Neutrophil (primary cell): ENCODE data around the gene CAVIN3.

Experiments
- H3K27ac ChIP-seq: fragments of 200-600 bp; sonication (generic); 2 replicates; pipeline ENCODE4 v1.5.1; 2016; ENCODE audit warnings: mild to moderate bottlenecking, moderate library complexity
- H3K27me3 ChIP-seq: fragments of 200-600 bp; sonication (generic); 2 replicates; pipeline ENCODE4 v1.6.0; 2016; ENCODE audit warnings: mild to moderate bottlenecking
- H3K36me3 ChIP-seq: fragments of 200-600 bp; sonication (generic); 2 replicates; pipeline ENCODE4 v1.5.1; 2017
- H3K4me1 ChIP-seq, 2 experiments: fragments of 200-600 bp in 1 of 2; sonication (generic) in 1 of 2; 1 replicate in 1 of 2; 2 replicates in 1 of 2; pipeline versions ENCODE4 v1.5.1 to v1.6.1; 2013 to 2016; ENCODE audit warnings: low read depth in 1 of 2, low read length in 1 of 2, mild to moderate bottlenecking in 1 of 2, moderate library complexity in 1 of 2; ENCODE audit not compliant: control insufficient read depth in 1 of 2, insufficient read depth in 1 of 2
- H3K4me3 ChIP-seq, 2 experiments: fragments of 200-600 bp in 1 of 2; sonication (generic) in 1 of 2; 1 replicate in 1 of 2; 2 replicates in 1 of 2; pipeline ENCODE4 v1.5.1; 2013 to 2016; ENCODE audit warnings: low read depth in 1 of 2, low read length in 1 of 2, mild to moderate bottlenecking in 1 of 2, moderate library complexity in 1 of 2
- H3K9me3 ChIP-seq: fragments of 200-600 bp; sonication (generic); 2 replicates; pipeline ENCODE4 v1.5.1; 2016
- CTCF ChIP-seq: fragments of 200-600 bp; sonication (generic); IDR thresholded peaks from 2 replicates; pipeline ENCODE4 v1.5.1; 2016; ENCODE audit warnings: antibody characterized with exemption

The CAVIN3 gene

GRCh38 chr11:6350486-6350885, 30.2 kb upstream of the CAVIN3 start:
- Histone ChIP-seq H3K4me1 (no peaks in the 10 kb centered on the region), H3K27me3 (peaks cover 20% of the 10 kb centered on the region), H3K9me3 (no peaks in the 10 kb centered on the region), H3K4me3 (no peak overlapping the region), H3K36me3 (no peaks in the 10 kb centered on the region), H3K27ac (no peak overlapping the region)
- no peak for TF ChIP-seq CTCF

GRCh38 chr11:6350043-6350442, 29.7 kb upstream of the CAVIN3 start:
- Histone ChIP-seq H3K9me3 (no peaks in the 10 kb centered on the region), H3K27ac (no peak overlapping the region), H3K27me3 (peaks cover 20% of the 10 kb centered on the region), H3K4me3 (no peak overlapping the region), H3K36me3 (no peaks in the 10 kb centered on the region), H3K4me1 (no peaks in the 10 kb centered on the region)
- no peak for TF ChIP-seq CTCF

GRCh38 chr11:6345366-6345765, 25.1 kb upstream of the CAVIN3 start:
- no peaks in the 10 kb centered on the region for H3K9me3 ChIP-seq
- H3K27me3 ChIP-seq: peaks cover 10% of the 10 kb centered on the region
- no peaks in the 10 kb centered on the region for H3K4me1 ChIP-seq
- H3K27ac ChIP-seq: no peak overlapping the region
- no peak for TF ChIP-seq CTCF
- no peak overlapping the region for H3K4me3 ChIP-seq
- H3K36me3 ChIP-seq: no peaks in the 10 kb centered on the region

GRCh38 chr11:6336293-6336692, 16.0 kb upstream of the CAVIN3 start:
- Histone ChIP-seq H3K4me1 (no peaks in the 10 kb centered on the region), H3K36me3 (no peaks in the 10 kb centered on the region), H3K9me3 (no peaks in the 10 kb centered on the region), H3K27ac (no peak overlapping the region), H3K4me3 (no peak overlapping the region), H3K27me3 (peaks cover 53% of the 10 kb centered on the region)
- TF ChIP-seq CTCF: no peak

DNA sequence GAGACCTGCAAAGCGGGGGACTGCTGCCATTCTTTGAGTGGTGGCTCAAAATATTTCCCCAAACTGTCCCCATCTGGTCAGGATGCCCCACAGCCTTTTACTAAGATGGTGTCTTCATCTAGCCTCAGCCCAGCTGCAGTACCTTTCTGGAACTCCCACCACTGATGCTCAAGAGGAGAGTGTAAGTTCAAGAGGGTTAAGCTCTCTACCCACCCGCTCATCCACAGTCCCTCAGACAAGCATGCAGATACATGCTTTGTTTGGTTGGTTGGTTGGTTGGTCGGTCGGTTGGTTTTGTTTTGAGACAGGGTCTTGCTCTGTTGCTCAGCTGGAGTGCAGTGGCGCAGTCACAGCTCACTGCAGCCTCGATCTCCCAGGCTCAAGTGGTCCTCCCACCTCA, 14.5 kb upstream of the CAVIN3 start:
- TF ChIP-seq CTCF: no peak
- Histone ChIP-seq H3K4me3 (no peak overlapping the region), H3K36me3 (no peaks in the 10 kb centered on the region), H3K27me3 (peaks cover 57% of the 10 kb centered on the region), H3K4me1 (no peaks in the 10 kb centered on the region), H3K9me3 (no peaks in the 10 kb centered on the region), H3K27ac (no peak overlapping the region)

DNA sequence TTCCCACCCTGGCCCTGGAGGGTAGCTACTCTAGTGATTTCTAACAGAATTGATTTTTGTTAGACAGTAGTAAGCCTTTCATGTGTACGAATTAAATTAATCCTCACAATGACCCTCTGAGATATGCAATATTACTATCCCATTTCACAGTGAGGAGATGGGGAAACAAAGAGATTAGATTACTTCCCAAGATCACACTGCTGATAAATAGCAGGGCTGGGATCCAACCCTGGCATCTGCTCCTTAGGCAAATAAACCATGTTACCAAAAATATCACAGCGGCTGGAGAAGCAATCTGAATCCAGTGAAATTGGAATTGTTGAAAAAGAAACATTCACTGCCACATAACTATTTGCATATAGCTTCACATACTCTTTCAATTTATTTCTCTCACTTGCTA, 12.8 kb upstream of the CAVIN3 start:
- H3K27ac ChIP-seq: no peak overlapping the region
- H3K4me1 ChIP-seq: no peaks in the 10 kb centered on the region
- H3K9me3 ChIP-seq: no peaks in the 10 kb centered on the region
- H3K4me3 ChIP-seq: no peak overlapping the region
- H3K27me3 ChIP-seq: peaks cover 68% of the 10 kb centered on the region
- no peak for TF ChIP-seq CTCF
- no peaks in the 10 kb centered on the region for H3K36me3 ChIP-seq
